NCI-H446 treated with DMSO at 0.1 percent for 48 hours (cell line): ENCODE measurements around the gene OPHN1.
"Not testable (repeated sequence)": the region's sequence is repeated elsewhere in the genome, so short reads cannot be mapped to it uniquely, and the experiment has no call there.

Experiments used
- DNase-seq: peaks from one replicate; lab custom pipeline; 2025; lab: John Stamatoyannopoulos, UW

The OPHN1 gene

GRCh38 chrX:68421636-68422035 lies 11.7 kb downstream of the OPHN1 start:
- DNase-seq: no peak

GRCh38 chrX:68420559-68420958 lies 12.7 kb downstream of the OPHN1 start:
- DNase-seq: no peak

- DNase-seq: no peak
These were observed 13.3 kb downstream of the OPHN1 start for GRCh38 chrX:68419975-68420374.

- DNase-seq: no peak
These were observed 15.6 kb downstream of the OPHN1 start for GRCh38 chrX:68417651-68418050.

- DNase-seq: no peak
These were observed 16.7 kb downstream of the OPHN1 start for GRCh38 chrX:68416592-68416991.

GRCh38 chrX:68415316-68415715 lies 18.0 kb downstream of the OPHN1 start:
- no peak for DNase-seq

- no peak for DNase-seq
These were observed 20.0 kb downstream of the OPHN1 start for GRCh38 chrX:68413254-68413653.

- DNase-seq: no peak
These were observed 21.6 kb downstream of the OPHN1 start for GRCh38 chrX:68411729-68412128.

- DNase-seq: no peak
These were observed 24.1 kb downstream of the OPHN1 start for GRCh38 chrX:68409194-68409593.

- no peak for DNase-seq
These were observed 29.8 kb downstream of the OPHN1 start for GRCh38 chrX:68403522-68403921.

- no peak for DNase-seq
These were observed 30.3 kb downstream of the OPHN1 start for GRCh38 chrX:68403038-68403437.

- no peak for DNase-seq
These were observed 31.2 kb downstream of the OPHN1 start for GRCh38 chrX:68402094-68402493.

GRCh38 chrX:68398291-68398690 lies 35.0 kb downstream of the OPHN1 start:
- no peak for DNase-seq

GRCh38 chrX:68396953-68397352 lies 36.3 kb downstream of the OPHN1 start:
- no peak for DNase-seq

GRCh38 chrX:68389419-68389960 lies 43.8 kb downstream of the OPHN1 start:
- not testable (repeated sequence) for DNase-seq

GRCh38 chrX:68387776-68388175 lies 45.5 kb downstream of the OPHN1 start:
- no peak for DNase-seq

GRCh38 chrX:68383540-68383939 lies 49.8 kb downstream of the OPHN1 start:
- DNase-seq: no peak

GRCh38 chrX:68377579-68377978 lies 55.7 kb downstream of the OPHN1 start:
- not testable (repeated sequence) for DNase-seq

- no peak for DNase-seq
These were observed 56.9 kb downstream of the OPHN1 start for GRCh38 chrX:68376373-68376772.

- DNase-seq: no peak
These were observed 57.5 kb downstream of the OPHN1 start for GRCh38 chrX:68375803-68376202.

GRCh38 chrX:68372665-68373064 lies 60.6 kb downstream of the OPHN1 start:
- DNase-seq: no peak

- DNase-seq: no peak
These were observed 63.7 kb downstream of the OPHN1 start for GRCh38 chrX:68369559-68369958.

GRCh38 chrX:68365341-68365740 lies 68.0 kb downstream of the OPHN1 start:
- DNase-seq: no peak

- DNase-seq: no peak
These were observed 69.3 kb downstream of the OPHN1 start for GRCh38 chrX:68363984-68364383.

- no peak for DNase-seq
These were observed 74.6 kb downstream of the OPHN1 start for GRCh38 chrX:68358679-68359078.
